ENCODE measurements around the gene SETD6.
"Not testable (repeated sequence)": the region's sequence is repeated elsewhere in the genome, so short reads cannot be mapped to it uniquely, and the experiment has no call there.

Gene SETD6, protein sequence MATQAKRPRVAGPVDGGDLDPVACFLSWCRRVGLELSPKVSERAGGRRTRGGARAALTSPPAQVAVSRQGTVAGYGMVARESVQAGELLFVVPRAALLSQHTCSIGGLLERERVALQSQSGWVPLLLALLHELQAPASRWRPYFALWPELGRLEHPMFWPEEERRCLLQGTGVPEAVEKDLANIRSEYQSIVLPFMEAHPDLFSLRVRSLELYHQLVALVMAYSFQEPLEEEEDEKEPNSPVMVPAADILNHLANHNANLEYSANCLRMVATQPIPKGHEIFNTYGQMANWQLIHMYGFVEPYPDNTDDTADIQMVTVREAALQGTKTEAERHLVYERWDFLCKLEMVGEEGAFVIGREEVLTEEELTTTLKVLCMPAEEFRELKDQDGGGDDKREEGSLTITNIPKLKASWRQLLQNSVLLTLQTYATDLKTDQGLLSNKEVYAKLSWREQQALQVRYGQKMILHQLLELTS

DNA sequence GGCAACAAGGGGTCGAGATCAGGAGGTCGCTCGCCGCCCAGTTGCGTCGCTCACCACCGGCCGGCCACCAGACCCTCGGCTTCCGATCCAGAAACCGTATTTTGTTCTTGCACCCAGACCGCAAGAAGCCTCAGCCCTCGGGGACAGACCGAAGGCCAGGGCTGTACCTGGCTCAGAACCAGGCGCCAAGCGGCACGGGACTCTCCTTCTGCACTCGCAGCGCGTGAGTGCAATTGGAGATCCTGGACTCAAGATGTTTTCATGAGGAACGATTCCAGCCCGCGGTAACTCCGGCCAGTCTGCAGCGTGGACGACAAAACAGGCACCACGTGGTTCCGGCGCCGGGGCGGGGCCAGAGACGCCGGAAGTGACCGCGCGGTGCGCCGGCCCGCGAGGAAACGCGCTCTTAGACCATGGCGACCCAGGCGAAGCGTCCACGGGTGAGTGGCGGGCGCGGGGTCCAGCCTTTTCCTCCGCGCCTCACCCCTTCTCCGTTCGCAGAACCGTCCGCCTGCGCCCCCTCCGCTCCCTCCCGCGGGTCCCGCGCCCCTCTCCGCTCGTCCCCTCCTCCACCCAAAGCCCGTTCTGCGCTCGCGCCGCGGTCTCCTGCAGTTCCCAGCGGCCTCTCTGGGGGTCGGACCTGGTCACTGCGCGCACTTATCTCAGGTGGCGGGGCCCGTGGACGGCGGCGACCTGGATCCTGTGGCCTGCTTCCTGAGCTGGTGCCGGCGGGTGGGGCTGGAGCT, at the start of gene SETD6:
TSS of gene SETD6 (plus strand) at position 393 of the 746 bp plus-strand sequence. CDS start at position 414, 21 bp downstream.
- DNase-seq (ENCODE audit: low read depth in 2 of 2): peak; percentile 47 to 53

DNA sequence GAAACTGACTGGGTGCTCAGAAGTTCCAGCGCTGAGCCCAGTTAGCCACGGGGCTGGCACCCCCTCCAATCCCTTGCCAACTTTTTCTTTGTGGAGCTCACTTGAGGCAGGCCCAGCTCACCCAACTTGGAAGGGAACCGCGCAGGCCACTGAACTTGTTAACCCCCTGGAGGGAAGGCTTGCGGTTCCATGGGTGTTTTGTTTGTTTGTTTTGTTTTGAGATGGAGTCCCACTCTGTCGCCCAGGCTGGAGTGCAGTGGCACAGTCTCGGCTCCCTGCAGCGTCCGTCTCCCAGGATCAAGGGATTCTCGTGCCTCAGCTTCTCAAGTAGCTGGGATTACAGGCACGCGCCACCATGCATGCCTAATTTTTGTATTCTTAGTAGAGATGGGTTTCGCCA, 49.5 kb upstream of the SETD6 start:
- no peak for DNase-seq (ENCODE audit: low read depth in 2 of 2)

DNA sequence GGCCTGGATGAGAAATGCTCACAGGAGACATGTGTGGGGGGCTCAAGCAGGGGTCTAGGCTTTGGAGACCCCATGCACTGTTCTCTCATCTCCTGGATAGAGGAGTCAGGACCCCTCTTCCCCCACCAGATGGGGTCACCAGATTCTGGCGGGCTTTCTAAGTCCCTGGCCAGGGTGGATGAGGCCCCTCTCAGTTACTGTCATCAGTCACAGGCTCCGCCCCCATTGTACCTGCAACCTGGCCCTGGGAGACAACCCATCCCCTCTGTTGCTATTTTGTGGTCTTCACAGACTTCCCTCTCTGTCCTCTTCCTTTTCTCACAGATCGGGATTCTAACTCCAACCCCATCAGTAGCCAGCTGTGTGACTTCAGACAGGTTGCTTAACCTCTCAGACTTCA, 48.9 kb upstream of the SETD6 start:
- DNase-seq (ENCODE audit: low read depth in 2 of 2): no peak

DNA sequence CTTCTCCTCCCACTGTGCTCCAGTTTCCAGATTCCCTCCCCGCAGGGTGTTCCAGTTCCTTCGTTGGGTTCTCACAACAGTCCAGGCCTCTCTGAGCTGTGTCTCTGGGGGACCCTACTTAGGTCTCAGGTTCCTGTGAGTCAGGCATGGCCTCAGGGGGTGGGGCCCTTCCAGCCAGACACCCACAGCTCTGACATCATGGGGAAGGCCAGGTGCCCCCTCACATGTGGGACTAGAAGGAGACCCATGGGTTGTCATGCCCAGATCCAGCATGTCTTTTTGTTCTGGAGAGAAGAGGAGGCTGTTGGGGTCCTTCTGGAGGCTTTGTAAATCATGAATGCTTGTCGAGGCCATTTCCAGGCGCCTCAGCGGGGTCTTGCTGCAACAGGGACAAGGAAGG, 47.4 kb upstream of the SETD6 start:
- no peak for DNase-seq (ENCODE audit: low read depth in 2 of 2)

DNA sequence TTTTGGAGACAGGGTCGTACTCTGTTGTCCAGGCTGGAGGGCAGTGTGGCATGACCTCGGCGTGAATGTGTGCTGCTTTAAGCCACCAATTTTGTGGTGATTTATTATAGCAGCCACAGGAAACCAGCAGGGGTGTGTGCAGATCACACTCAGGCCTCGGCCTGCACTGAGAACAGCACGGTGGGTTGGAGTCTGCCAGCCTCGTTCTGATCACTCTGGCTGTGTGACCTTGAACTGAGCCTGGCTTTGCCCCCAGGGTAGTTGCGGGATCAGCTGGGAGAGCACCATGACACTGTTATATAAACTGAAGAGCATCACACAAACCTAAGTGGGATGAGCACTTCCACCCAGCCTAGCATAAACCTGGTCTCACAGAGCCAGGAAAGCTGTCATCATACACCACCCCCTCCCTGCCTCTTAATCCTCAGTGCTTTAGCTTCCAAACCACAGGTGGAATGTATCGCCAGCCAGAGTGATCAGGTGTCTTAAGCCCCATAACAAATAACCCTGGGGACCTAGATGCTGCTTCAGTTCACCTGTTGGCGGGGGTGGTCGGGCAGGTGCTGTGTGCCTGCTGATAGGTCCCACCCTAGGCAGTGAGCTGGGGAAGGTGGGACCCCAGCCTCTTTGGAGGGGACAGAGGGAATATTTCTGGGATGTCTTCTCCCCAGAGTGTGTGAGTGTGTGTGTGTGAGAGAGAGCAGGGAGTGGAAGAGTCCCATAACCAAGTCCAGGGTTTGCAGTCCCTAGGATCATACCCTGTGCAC, 43.9 kb upstream of the SETD6 start:
- no peak for DNase-seq (ENCODE audit: low read depth in 2 of 2)

DNA sequence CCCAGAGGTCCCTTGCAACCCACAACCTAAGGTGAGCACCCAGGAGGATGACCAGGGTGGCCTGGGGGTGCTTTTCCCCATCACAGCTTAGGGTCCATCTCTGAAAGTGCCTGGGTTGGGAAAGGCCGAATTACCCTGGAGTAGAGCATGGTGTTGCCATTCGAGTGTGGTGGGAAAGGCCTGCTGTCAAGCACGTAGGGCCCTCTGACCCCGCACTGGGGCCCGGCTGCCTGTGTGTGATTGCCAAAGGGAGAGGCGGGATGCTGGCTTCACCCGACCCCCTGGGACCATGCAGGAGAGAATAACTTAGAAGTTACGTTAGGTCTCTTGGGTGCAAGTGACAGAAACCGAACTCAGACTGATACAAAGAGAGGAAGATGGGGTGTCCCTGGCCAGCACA, 43.1 kb upstream of the SETD6 start:
- no peak for DNase-seq (ENCODE audit: low read depth in 2 of 2)

DNA sequence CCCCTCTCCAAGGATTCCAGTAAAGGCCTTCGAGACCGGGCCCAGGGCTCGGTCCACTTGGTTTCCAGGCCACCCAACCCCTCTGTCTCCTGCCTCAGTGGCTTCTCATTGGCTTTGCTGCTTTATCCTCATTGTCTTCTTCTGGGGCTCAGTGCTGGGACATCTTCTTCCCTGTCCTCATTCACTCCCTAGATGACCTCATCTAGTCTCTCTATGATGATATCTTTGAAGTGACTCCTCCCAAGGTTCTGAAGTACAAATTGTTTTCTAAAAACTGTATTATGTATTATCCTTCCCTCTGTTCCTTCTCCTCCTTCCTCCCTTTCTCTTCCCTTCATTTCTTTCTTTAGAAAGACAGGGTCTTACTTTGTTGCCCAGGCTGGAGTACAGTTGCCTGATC, 42.5 kb upstream of the SETD6 start:
- DNase-seq (ENCODE audit: low read depth in 2 of 2): no peak

DNA sequence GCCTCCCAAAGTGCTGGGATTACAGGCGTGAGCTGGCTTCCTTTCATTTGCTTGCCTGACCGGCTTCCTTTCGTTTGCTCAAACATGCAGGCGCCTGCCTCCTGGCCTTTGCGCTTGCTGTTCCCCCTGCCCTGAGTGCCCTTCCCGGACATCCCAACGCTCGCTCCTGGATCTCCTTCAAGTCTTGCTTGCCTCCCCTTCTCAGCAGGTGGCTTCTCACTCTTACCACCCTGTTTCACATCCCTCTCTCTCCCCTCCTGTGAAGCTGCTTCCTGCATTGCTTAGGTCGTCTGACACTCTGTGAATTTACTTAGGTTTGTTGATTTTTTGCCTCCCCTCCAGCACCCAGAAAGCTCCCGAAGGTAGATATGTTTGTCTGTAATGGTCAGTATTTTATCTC, 41.0 kb upstream of the SETD6 start:
- DNase-seq (ENCODE audit: low read depth in 2 of 2): no peak

DNA sequence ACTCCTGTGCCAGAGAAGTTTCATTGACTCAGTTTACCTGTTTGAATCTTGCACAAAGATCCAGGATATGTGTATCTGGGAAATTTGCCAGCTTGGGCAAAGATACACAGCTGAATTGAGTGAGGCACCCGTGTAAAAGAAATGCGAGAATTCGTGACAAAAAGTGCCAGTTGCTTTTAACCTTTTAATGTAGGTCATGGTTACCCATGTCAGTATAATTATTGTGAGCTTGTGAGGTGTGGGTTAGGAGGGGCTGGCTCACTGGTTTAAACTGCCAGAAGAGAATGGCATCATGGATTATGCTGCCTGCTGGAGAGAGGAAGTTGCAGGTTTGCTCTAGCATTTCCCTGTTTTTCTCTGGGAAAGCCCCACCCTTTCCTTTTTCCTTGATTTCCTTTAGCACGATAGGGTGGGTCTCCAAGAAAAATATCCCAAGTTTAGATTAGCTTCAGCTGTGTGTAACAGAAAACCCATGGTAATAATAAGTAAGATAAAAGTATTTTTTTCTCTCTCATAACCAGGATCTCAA, 40.2 kb upstream of the SETD6 start:
- DNase-seq (ENCODE audit: low read depth in 2 of 2): no peak

DNA sequence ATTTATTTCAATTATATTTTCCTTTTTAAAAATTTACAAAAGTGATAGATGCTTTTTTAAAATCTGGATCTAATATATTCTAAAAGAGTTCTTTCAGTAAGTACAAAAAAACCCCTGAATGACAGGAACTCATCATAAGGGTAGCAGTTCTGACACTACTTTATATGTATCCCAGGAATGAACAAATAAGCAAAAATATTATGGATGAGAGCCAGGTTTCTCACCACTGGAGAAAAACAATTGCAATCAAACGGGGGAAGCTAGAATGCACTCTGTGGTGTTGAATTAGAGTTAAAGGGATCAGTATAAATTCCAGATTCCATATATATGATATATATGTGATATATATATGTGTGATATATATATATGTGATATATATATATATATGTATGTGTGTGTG, 38.5 kb upstream of the SETD6 start:
- no peak for DNase-seq (ENCODE audit: low read depth in 2 of 2)

DNA sequence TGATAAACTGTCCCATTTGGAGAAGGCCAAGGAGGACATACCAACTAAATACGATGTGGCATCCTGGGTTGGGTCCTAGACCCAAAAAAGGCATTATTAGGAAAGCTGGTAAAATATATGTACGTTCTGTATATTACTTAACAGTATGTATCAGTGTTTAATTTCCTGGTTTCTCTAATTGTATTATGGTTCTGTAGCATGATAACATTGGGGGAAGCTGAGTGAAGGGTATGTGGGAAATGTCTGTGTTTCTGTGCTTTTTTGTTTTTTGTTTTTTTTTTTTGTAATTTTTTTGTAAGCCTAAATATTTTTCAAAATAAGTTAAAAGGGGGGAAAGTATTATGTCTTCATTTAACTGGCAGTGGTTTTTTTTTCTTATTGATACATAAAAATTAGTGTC, 36.9 kb upstream of the SETD6 start:
- no peak for DNase-seq (ENCODE audit: low read depth in 2 of 2)

DNA sequence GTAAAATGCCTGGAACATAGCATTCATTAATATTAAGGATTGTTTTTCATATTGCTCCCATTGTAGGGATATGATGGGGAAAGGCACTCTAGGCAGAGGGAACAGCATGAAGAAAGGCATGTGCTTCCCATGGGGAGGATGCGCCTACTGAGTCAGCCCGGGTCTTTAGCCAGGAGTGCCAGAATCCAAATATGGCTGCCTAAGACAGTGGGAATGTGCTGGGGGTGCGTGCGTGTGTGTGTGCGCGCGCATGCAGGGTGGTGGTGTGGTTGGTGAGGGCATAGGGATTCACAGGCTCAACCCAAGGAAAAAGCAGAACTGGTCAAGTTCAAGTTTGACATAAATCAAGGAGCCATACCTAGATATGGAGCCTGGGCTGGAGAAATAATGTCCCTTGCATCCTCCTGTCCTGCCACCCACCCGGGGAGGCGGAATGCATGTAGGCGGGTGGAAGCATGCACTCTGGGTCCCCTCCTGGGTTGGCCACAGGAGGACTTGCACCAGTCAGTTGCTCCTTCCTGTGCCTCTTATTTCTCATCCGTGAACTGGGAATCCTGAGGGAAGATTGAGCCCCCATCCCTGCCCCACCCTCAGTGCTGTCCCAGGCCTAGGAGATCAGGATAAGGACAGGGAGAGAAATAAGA, 34.0 kb upstream of the SETD6 start:
- no peak for DNase-seq (ENCODE audit: low read depth in 2 of 2)

DNA sequence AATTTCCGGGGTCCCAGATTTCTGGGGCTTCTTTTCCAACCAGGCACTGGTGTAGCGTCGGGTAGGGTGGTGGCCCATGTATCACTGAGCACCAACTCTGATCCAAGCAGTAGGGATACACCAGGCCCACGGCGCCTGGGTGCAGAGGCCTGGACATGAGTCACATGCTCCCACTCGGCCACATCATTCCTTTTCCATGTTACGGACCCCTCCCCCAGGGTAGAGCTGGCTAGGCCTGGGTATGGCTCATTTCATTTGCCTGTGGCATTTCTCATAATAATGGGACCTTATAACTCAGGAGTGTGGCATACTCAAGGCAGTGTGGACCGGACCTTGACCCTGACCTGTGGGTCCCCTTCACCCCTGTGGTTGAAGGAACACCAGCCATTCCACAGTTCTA, 33.4 kb upstream of the SETD6 start:
- no peak for DNase-seq (ENCODE audit: low read depth in 2 of 2)

DNA sequence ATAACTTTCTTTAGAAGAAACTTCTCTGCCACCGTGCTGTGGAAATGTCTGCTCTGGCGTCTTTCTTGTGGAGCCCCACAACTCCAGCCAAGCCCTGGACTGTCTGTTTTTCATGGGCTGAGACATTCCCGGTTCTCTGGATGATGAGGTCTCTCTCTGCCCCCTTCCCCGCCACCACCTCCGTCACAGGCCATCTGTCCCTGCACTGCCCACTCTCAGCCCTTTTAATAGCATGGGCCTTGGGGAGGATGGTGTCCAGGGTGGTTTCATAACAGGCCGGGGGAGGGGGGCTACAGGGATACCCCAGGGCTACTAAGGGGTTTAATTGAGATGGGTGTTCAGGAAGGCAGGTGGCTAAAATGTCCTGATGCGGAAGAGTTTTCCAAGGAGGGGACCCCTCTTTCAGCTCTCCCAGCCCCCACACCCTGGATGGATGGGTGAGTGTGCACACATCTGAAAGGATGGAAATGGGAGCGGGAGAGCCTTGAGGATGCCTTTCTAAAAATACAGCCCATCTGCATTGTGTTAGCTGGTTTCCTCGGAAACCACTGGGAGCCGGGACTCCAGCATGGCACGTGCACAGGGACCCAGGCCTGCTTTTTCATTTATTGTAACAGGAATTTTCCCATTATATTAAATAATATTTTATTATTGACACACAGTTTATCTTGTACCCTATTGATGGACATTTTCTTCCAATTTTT, 30.0 kb upstream of the SETD6 start:
- no peak for DNase-seq (ENCODE audit: low read depth in 2 of 2)

DNA sequence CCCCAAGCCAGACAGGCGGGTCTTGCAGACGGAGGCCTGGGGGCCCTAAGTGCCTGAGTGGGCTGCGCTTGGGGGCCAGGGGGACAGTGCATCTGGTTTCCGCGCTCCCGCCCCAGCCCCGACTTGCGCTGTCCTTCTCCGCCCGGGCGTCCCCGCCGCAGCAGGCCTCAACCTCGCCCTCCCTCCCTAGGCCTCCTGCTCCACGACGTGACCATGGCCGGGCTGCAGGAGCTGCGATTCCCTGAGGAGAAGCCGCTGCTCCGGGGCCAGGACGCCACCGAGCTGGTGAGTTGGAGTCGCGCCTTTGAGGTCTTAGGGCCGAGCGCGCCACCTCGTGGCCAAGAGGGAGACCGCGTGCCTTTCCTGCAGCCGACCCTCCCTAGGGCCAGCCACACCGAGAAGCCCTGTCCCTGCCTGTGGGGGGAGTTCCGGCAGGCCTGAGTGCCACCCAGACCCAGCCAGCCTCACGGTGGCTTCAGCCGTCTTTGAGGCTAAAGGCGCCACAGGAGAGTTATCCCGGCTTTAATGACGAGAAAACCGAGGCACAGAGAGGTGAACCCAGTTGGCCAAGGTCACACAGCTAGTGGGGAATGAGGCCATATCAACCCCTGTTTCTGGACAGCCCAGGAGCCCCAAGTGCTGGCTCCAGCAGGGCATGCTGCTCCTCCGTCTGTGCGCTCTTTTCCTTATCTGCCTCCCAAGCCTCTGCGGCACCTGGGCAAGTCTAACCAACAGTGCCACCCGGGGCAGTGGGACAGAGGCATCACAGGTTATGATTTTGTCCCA, 27.6 kb upstream of the SETD6 start:
- peak in 1 of 2 experiments; percentile 10 for DNase-seq (ENCODE audit: low read depth in 2 of 2)

DNA sequence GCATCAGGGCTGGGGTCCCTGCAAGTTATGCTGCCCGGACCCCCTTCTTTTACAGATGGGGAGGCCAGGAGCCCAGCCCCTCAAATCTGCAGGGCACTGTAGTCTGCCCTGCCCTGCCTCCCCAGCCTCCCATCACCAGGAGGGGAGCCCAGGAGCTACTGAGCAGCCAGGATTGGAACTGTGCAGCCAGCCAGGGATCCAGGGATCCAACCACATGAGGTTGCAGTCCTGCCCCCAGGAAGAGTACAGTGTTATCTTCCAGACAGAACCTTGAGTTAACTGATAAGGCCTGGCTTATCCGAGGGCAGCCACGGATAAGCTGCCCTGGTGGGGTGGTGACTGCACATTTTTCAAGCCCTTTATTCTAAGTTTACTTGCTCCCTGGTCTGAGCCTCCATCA, 26.8 kb upstream of the SETD6 start:
- DNase-seq (ENCODE audit: low read depth in 2 of 2): no peak

DNA sequence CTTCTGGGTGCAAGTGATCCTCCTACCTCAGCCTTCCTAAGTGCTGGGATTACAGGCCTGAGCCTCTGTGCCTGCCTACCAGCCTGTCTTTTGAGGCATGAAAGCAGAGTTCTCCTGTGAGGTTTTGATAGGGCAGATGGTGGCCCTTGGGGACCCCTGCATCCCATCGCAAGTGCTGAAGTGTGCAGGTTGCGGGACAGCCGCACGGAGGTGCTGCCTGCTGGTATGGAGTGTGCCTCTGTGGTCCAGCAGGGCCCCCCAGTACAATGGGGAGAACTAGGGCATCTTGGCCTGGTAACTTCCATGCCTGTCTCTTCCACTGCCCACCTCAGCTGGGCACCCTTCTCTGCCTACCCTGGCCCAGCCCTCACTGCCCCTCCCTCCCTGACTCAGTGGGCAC, 25.3 kb upstream of the SETD6 start:
- no peak for DNase-seq (ENCODE audit: low read depth in 2 of 2)

DNA sequence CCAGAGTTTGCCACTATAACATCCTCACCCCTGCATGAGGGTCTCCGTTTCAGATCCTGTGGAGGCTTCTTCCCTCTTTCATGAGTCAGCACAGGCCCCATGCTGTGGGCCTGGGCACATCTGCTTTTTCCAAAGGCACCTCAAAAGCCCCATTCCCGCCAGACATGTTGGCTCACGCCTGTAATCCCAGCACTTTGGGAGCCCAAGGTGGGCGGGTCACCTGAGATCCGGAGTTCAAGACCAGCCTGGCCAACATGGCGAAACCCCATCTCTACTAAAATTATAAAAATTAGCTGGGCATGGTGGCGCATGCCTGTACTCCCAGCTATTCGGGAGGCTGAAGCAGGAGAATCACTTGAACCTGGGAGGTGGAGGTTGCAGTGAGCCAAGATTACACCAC, 24.8 kb upstream of the SETD6 start:
- DNase-seq (ENCODE audit: low read depth in 2 of 2): not testable (repeated sequence)

DNA sequence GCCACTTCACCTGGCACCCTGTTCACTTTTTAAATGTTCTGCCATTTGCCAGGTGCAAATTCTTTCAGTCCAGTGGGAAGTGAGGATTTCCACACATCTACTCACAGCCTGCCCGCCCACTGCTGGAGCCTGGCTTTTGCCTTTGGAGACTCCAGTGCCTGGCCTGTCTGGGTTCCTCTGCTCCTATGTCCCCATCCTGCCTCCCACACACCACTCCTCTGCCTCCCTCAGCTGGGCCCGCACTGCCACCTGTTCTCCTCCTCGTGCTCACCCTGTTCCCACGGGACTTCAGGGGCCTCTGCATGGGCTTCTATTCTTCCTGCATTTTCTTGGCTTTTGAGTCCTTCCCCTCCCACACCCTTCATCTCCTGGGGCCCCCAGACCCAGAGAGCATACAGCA, 23.3 kb upstream of the SETD6 start:
- DNase-seq (ENCODE audit: low read depth in 2 of 2): no peak

DNA sequence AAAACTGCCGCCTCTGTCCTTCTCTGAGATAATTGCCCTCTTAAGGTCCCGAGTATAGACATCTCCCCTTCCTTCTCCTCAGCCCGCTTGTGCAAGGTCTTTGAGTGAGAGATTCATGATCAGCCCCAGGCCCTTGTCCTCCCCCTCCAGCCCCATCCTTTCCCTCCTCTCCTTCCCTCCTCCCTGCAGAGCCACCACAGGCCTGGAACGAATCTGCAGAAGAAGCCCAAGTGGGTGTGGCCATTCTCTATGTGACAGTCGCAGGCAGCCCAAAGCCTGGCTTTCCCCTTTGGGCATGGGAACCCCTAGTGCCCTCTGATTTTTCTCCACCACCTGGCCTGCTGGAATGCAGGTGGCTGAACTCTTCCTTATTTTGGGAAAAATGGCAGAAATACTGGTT, 22.6 kb upstream of the SETD6 start:
- no peak for DNase-seq (ENCODE audit: low read depth in 2 of 2)
